ENCODE results near the gene HECTD2.

- TF ChIP-seq, protein P1, sequence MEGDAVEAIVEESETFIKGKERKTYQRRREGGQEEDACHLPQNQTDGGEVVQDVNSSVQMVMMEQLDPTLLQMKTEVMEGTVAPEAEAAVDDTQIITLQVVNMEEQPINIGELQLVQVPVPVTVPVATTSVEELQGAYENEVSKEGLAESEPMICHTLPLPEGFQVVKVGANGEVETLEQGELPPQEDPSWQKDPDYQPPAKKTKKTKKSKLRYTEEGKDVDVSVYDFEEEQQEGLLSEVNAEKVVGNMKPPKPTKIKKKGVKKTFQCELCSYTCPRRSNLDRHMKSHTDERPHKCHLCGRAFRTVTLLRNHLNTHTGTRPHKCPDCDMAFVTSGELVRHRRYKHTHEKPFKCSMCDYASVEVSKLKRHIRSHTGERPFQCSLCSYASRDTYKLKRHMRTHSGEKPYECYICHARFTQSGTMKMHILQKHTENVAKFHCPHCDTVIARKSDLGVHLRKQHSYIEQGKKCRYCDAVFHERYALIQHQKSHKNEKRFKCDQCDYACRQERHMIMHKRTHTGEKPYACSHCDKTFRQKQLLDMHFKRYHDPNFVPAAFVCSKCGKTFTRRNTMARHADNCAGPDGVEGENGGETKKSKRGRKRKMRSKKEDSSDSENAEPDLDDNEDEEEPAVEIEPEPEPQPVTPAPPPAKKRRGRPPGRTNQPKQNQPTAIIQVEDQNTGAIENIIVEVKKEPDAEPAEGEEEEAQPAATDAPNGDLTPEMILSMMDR (IDR thresholded peaks at IDR 0.05; ENCODE audit: low read depth, low read length) = no peak
- TF ChIP-seq POLR2A (IDR thresholded peaks at IDR 0.05; ENCODE audit: extremely low read depth, insufficient read length) = no peak
These were observed 116.0 kb downstream of the HECTD2 start for GRCh38 chr10:91525896-91526712.
